AG08396 (cell line): ENCODE data around the gene REC8.

Experiments used
- DNase-seq: peaks from one replicate; pipeline ENCODE4 v3.0.0; 2012; ENCODE audit warnings: low spot score, mixed read lengths

Gene REC8

DNA sequence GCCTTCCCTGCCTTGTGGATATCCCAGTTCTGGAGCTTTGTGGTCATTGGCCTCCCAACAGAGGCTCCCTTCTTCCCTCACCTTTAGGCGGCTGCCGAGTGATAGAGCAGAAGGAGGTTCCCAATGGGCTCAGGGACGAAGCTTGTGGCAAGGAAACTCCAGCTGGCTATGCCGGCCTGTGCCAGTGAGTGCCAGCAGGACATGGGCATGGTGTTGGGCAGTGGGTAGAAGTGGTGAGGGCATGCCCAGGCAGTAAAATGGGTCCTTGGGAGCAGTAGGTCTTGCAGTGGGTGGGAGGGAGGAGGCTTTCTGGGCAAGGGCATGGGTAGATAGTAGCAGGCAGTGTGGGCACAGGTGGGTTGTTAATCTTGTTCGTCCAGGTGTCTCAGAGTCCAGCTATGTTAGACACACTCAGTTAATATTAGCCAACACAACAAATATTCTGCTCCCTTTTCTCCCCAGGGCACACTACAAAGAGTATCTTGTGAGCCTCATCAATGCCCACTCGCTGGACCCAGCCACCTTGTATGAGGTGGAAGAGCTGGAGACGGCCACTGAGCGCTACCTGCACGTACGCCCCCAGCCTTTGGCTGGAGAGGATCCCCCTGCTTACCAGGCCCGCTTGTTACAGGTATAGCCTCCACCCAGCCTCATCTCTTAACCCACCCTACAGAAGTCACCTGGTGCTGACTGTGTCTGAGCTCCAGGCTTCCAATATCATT is 11.9 kb upstream of the REC8 start:
- DNase-seq, result no peak

GRCh38 chr14:24160499-24160849 is 11.4 kb upstream of the REC8 start:
- no peak for DNase-seq

GRCh38 chr14:24160850-24161804 is 10.8 kb upstream of the REC8 start, which contains the start of gene IRF9:
TSS of gene IRF9 (plus strand) at chr14:24161265. CDS start at chr14:24162145, 880 bp downstream.
- peak; percentile 96 for DNase-seq

DNA sequence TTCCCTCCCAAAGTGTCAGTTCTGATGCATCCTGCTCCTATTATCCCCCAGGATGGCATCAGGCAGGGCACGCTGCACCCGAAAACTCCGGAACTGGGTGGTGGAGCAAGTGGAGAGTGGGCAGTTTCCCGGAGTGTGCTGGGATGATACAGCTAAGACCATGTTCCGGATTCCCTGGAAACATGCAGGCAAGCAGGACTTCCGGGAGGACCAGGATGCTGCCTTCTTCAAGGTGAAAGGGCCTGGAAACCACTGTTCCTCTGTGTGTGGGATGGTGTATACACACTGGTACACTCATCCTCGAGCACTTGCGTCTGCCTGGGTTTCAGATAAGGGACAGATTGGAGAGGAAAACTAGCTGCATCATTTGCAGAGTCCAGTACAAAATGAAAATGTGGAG is 9.8 kb upstream of the REC8 start:
- DNase-seq, result peak; percentile 57

- no peak for DNase-seq
Observed at GRCh38 chr14:24164518-24164991, 7.3 kb upstream of the REC8 start.

- DNase-seq, result no peak
Observed at GRCh38 chr14:24165785-24166184, 6.1 kb upstream of the REC8 start.

DNA sequence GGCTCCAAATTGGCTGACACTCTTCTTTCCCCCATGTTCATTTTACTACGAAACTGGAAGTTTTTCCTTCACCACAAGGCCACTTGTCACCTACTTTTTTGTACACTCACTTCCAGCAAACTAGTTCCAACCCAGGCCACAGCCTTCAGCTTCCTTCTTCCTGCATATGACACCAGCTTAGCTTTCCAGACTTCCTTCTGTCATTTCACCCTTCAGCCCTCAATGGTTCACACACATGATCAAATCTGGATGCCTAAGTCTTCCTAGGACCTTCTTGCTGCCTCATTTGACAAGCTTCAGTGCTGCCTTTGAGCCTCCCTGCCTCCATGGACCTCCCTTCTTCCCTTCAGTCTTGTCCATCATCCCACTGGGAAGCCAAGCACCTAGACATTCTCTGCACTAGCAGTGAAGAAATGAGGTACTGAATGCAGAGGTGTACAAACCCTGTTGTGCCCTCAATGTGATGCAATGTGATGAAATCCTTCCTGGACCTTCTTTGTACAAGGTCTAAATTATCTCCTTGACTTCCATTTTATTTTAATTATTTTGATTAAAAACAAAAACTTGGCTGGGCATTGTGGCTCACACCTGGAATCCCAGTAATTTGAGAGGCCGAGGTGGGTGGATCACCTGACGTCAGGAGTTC is 4.3 kb upstream of the REC8 start:
- DNase-seq, result no peak

- DNase-seq, result no peak
Observed at GRCh38 chr14:24172261-24172860, 481 bp downstream of the REC8 start.

- no peak for DNase-seq
Observed at GRCh38 chr14:24172871-24173281, 996 bp downstream of the REC8 start.

- no peak for DNase-seq
Observed at GRCh38 chr14:24176599-24176998, 4.7 kb downstream of the REC8 start.

DNA sequence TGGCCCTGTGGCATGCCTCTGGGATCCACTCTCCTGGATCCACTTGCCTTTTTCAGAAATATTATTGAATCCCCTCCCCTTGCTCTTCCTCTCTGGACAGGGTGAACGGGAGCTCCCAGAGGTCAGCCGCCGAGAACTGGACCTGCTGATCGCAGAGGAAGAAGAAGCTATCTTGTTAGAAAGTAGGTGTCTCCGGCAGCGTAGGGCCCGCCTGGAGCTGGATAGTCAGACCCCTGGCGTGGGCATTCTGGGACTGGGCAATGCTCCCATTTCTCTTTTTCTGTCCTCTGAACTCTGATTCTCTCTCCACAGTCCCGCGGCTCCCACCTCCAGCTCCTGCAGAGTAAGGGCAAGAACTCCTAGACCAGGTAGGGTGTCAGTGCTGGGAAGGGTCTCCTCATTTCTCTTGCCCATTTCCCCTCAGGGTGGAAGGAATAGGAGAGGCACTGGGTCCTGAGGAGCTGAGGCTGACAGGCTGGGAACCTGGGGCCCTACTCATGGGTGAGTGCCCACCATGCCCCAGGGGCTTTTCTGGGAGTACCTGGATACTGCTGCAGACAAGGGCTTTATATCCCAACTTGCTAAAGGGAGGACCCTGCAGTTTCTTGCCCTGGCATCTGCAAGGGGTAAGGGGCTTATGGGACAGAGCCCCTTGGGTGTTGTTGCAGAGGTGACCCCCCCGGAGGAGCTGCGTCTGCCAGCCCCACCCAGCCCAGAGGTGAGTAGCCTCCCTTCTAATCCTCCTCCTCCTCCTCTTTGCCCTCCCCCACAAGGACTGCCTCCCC is 5.4 kb downstream of the REC8 start:
- DNase-seq, result no peak

DNA sequence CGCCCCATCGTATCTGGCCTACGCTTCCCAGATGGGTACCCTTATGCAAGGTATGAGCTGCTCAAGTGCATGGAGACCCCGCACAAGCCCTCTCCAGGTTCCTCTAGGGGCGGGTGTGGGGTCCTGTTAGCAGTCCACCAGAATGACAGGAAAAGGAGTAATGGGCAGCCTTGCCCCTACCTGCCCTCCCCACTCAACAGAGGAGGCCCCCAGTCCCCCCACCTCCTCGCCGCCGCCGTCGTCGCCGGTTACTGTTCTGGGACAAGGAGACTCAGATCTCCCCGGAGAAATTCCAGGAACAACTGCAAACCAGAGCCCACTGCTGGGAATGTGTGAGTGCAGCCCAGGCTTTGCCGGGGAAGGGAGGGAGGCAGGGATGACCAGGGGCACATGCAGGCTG is 6.0 kb downstream of the REC8 start:
- DNase-seq, result no peak

- no peak for DNase-seq
Observed at GRCh38 chr14:24178399-24179178, 6.7 kb downstream of the REC8 start.

GRCh38 chr14:24179294-24179960 is 7.5 kb downstream of the REC8 start:
- DNase-seq, result no peak

DNA sequence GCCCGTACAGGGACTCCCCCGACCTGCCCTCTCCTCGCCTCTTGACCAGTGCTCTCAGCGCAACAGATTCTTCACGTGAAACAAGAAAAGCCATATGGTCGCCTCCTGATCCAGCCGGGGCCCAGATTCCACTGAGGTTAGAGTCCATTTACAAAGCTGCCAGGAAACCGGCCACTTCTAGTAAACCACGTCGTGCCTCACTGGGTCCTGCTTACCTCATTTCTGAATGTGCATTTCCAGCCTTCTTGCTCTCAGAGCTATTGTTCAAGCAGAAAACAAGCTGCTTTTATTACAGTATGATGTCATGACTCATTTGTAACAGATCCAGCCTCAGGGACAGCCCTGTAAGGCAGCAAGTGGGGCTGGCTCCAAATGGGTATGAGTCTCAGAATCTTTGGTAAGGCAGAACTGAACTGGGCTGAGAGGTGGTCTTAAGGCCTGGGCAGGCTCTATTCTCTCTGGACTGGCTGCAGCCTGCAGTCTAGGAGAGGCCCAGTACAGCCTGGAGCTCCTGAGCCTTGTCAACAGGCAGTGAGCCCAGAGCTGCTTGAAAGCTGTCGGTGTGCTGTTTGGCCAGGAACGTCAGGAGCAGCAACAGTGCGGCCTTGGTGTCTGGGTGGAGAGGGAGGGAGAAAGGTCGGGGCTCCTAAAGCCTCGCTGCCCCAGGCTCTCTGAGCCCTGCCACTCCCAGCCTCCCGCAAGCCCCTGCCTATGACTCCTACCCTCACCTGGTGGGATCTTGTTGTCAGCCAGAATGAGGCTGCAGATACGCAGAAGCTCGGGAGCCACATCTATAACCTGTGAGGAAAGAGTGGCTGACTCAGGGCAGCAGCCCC is 8.3 kb downstream of the REC8 start:
- DNase-seq, result peak; percentile 69

DNA sequence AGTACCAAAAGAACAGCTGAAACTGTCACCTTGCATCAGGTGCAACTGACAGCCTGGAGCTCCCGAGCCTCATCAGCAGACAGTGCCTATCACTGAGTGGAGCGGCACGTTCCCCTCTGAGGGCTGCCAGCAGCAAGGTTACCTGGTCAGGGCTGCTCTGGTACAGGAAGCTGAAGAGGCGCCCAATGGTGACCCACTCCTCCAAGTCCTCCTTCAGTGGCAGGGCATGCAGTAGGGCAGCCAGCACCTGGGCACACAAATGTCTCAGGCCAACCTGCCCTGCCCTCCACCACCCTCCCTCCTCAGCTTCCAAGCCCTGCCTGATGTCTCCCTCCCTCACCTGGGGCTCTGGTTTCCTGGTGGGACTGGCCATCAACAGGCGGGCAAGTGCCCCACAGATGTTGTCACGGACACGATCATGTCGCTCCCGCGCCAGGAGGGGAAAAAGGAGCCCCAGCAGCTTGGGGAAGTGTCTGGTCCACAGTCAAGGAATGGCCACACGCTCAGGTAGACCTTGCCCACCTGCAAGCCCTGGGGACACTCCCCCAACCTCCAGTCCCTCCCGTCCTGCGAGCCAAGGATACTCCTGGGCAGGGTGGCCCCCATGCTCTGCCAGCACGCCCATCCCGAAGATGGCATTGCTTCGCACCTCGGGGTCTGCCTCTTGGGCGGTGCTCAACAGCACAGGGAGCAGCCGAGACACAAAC is 9.6 kb downstream of the REC8 start:
- no peak for DNase-seq

- no peak for DNase-seq
Observed at GRCh38 chr14:24182110-24182882, 10.4 kb downstream of the REC8 start.
